GDM1 (cell line): ENCODE data around the gene ACSL1.

ENCODE experiments used
- DNase-seq: peaks from one replicate; lab custom pipeline; 2025; lab: John Stamatoyannopoulos, UW

The ACSL1 gene

GRCh38 chr4:184810720-184811119, 15.0 kb downstream of the ACSL1 start:
- DNase-seq, result no peak

GRCh38 chr4:184808713-184809050, 17.1 kb downstream of the ACSL1 start:
- no peak for DNase-seq

- DNase-seq, result no peak
Observed at GRCh38 chr4:184807797-184808712, 17.7 kb downstream of the ACSL1 start.

- DNase-seq, result no peak
Observed at GRCh38 chr4:184807256-184807655, 18.5 kb downstream of the ACSL1 start.

DNA sequence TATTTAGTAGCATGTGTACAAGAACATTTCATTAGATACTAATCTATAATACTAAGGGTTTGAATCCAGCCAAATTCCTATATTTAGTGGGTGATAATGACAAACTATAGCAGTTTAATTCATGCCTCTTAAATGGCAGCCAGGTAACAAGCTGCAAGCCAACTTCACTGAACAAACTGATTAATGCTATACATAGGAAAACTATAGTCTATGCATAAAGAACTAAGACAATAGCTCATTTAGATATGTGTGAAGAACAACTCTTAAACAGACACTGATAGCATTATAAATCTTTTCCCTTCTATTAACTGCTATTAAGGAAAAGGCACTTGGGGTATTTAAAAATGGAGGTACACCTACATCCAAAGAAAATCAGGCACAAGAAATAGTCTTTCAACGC, 19.1 kb downstream of the ACSL1 start:
- no peak for DNase-seq

DNA sequence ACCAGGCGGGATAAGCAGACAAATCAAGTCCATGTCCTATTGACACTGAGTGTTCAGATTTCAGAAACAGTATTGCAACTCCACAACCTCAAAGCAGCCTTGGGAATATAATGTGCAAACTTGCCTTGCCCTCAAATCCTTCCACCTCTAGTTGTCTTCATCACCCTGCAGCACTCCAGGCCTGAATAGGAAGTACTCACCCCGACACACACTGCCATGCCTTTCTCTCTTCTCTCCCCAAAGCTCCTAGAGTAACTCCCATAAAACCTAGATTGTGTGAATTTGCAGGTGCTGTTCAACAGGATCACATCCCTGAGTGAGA, 19.6 kb downstream of the ACSL1 start:
- DNase-seq, result no peak

- DNase-seq, result no peak
Observed at GRCh38 chr4:184805462-184806228, 20.1 kb downstream of the ACSL1 start.

- no peak for DNase-seq
Observed at GRCh38 chr4:184804621-184805020, 21.1 kb downstream of the ACSL1 start.

DNA sequence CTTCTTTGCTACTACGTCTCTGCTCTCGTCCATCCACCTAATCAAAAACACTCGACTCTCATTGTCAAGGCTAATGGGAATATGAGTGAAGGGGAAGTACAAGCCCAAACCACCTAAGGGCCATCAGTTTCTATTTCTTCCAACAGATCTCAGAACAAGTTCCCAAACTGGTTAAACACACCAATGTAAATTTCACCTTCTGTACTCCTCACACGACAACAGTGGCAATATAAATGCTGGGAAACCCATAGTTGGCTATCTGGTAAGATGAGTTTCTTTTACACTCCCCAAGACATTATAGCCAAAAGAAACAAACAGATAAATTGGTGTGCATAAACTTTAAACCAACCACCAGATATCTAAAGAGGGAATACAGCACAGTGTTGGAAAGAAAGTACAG, 21.9 kb downstream of the ACSL1 start:
- DNase-seq, result no peak

- DNase-seq, result no peak
Observed at GRCh38 chr4:184803133-184803532, 22.6 kb downstream of the ACSL1 start.

GRCh38 chr4:184802697-184803015, 23.1 kb downstream of the ACSL1 start:
- no peak for DNase-seq

DNA sequence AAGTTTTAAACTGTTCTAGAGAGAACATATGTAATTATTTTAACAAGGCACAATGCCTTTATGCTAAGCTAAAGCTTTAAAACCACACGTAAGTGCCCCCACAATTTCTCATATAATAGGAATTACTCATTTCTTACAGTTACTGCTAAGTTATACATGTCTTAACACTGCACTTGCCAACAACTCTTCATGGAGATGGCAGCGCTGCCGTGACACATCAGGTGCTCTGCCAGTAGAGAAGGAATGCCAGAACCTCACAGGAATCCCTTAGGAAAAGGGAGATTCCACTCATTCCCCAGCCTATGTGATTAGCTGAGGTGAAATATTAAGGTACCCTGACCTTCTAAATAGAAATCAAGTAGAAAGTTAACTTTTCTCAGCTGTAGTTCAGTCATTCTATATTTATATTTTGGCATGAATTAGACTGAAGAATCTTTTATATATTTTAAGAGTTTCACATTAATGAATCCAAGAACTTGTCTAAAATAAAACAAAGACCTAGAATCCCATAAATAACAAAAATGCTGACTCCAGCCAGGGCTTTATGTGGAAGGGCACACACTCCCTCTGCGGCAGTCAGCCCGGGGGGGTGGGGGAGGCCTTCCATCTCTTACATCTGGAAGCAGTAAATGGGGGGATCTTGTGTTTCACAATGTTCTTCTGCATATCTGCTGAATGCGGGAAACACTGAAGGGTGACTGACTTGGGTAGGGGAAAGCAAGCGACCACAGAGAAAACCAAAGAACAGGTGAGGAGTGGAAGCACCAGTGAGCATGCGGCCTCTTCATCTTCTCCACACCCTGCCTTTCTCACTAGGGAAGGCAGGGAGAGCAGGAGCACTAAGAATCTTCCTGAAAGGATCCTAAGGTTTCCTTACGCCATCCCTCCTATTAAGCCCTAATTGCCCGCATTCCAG, 23.7 kb downstream of the ACSL1 start:
- no peak for DNase-seq

DNA sequence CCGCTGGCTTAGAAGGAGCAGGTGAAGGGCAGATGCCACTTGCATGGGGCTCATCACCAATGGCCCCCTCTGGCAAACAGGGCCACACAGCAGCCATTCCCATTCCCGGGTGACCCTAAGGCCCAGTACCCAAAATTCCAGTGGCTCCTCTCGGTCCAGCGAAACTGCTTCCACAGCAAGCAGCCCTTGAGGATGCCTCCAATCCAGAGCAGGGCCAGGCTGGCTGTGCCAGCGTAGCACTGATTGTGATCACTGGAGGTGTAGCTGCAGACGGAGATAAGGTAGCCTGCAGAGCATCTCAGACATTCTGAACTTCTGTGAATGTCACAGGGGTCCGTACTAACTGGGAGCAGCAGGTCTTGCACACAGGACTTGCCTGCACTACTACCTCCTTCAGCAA, 27.3 kb downstream of the ACSL1 start:
- DNase-seq, result no peak

- no peak for DNase-seq
Observed at GRCh38 chr4:184796906-184797305, 28.9 kb downstream of the ACSL1 start.

GRCh38 chr4:184795214-184795844, 30.4 kb downstream of the ACSL1 start:
- no peak for DNase-seq

DNA sequence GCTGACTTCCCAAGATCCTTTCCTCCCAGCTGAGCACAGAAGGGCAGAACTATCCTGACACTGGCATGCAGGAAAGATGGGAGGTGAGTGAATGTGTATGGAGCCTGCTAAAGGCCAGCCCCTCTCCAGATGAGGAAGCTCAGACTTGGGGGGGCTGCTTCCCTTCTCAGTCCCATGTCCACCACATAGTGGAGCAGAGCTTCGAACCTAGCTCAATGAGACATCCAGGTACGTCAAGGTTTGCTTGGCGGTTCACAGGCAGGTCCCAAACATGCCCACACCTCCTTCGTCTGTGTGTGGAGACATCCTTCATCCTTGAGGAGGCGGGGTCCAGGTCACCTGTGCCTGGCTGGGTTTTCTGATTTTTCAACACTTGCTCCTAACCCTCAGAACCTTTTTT, 31.3 kb downstream of the ACSL1 start:
- no peak for DNase-seq

GRCh38 chr4:184793735-184794355, 31.9 kb downstream of the ACSL1 start:
- DNase-seq, result no peak

GRCh38 chr4:184792950-184793555, 32.7 kb downstream of the ACSL1 start:
- DNase-seq, result peak; percentile 57

- no peak for DNase-seq
Observed at GRCh38 chr4:184792334-184792733, 33.4 kb downstream of the ACSL1 start.

- no peak for DNase-seq
Observed at GRCh38 chr4:184790826-184791225, 34.9 kb downstream of the ACSL1 start.
